KOPT-K1 (cell line): ENCODE results near the gene TPRN.
A peak's percentile ranks its signal among the peaks of the same experiment; 100 is the strongest.
"Not testable (repeated sequence)": the region's sequence is repeated elsewhere in the genome, so short reads cannot be mapped to it uniquely, and the experiment has no call there.

Experiments
- H3K27ac ChIP-seq: fragments of 200-600 bp; sonication (generic); 2 replicates; pipeline ENCODE4 v1.5.1; 2016; ENCODE audit warnings: antibody characterized with exemption, mild to moderate bottlenecking, low read depth, low read length; ENCODE audit not compliant: poor library complexity, severe bottlenecking
- H3K36me3 ChIP-seq: fragments of 200-600 bp; sonication (generic); 2 replicates; pipeline ENCODE4 v1.5.1; 2017; ENCODE audit warnings: antibody characterized with exemption, mild to moderate bottlenecking, low read length, moderate library complexity; ENCODE audit not compliant: insufficient read depth
- H3K9me3 ChIP-seq: fragments of 200-600 bp; sonication (generic); 2 replicates; pipeline ENCODE4 v1.5.1; 2017; ENCODE audit warnings: antibody characterized with exemption, low read length, mild to moderate bottlenecking; ENCODE audit not compliant: insufficient read depth, poor library complexity, severe bottlenecking

The TPRN gene, protein sequence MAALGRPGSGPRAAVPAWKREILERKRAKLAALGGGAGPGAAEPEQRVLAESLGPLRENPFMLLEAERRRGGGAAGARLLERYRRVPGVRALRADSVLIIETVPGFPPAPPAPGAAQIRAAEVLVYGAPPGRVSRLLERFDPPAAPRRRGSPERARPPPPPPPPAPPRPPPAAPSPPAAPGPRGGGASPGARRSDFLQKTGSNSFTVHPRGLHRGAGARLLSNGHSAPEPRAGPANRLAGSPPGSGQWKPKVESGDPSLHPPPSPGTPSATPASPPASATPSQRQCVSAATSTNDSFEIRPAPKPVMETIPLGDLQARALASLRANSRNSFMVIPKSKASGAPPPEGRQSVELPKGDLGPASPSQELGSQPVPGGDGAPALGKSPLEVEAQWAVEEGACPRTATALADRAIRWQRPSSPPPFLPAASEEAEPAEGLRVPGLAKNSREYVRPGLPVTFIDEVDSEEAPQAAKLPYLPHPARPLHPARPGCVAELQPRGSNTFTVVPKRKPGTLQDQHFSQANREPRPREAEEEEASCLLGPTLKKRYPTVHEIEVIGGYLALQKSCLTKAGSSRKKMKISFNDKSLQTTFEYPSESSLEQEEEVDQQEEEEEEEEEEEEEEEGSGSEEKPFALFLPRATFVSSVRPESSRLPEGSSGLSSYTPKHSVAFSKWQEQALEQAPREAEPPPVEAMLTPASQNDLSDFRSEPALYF

DNA sequence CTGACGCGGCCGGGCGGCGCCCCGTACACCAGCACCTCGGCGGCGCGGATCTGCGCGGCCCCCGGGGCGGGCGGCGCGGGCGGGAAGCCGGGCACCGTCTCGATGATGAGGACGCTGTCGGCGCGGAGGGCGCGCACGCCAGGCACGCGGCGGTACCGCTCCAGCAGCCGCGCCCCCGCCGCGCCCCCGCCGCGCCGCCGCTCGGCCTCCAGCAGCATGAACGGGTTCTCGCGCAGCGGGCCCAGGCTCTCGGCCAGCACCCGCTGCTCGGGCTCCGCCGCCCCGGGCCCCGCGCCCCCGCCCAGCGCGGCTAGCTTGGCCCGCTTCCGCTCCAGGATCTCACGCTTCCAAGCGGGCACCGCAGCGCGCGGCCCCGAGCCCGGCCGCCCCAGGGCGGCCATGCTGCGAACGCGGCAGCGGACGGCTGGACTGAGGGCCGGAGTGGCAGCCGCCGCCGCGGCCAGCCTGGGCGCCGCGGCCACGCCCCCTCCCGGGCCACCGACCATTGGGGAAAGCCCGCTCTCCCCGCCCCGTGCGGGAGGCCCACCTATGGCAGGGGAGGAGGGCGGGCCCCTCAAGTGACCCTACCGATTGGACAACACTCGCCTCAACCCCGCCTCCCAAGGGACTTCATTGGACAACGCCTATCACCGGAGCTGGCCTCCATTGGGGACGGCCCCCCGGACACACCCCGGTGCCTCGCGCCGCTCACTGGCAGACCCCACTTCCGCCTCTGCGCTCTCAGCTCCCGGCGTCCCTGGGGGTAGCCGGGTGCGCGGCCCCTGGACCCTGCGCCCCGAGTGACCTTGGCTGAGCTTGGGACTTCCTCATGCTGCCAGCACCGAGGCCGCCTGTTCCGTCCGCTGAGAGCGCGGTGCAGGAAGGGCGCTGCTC lies at the start of gene TPRN:
TPRN (minus strand) TSS at position 431 of the 894 bp plus-strand sequence; CDS start at position 401, 30 bp downstream.
- Histone ChIP-seq H3K27ac (peak within 1 kb of the TSS; percentile 71), H3K36me3 (no peaks in the 10 kb centered on the region), H3K9me3 (no peaks in the 10 kb centered on the region)

DNA sequence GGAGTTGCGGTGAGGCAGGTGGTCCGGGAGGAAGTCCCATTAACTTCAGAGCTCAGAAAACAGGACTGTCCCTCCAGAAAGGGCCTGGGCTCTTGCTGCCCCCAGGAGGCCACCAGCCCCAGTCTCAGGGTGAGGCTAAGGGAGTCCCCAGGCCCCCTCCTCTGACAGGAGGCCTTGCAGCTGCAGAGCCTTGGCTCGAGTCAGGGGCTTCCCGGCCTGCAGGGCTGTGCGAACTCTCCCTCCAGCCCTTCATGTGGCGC lies 47.3 kb upstream of the TPRN start:
- Histone ChIP-seq H3K27ac (no peak overlapping the region), H3K9me3 (no peaks in the 10 kb centered on the region)

GRCh38 chr9:137247135-137247915 lies 46.8 kb upstream of the TPRN start:
- H3K27ac ChIP-seq: no peak overlapping the region
- H3K9me3 ChIP-seq: no peaks in the 10 kb centered on the region
- H3K36me3 ChIP-seq: peaks cover 18% of the 10 kb centered on the region

More for the DNA sequence above, 47.3 kb upstream of the TPRN start:
- H3K36me3 ChIP-seq: peaks cover 13% of the 10 kb centered on the region

GRCh38 chr9:137245450-137246421 lies 45.2 kb upstream of the TPRN start:
- Histone ChIP-seq H3K27ac (no peak overlapping the region), H3K36me3 (peaks cover 23% of the 10 kb centered on the region), H3K9me3 (no peaks in the 10 kb centered on the region)

- Histone ChIP-seq H3K9me3 (no peaks in the 10 kb centered on the region), H3K36me3 (peaks cover 23% of the 10 kb centered on the region), H3K27ac (no peak overlapping the region)
Observed at GRCh38 chr9:137244486-137245449, 44.2 kb upstream of the TPRN start.

GRCh38 chr9:137243626-137244485 lies 43.3 kb upstream of the TPRN start:
- no peak overlapping the region for H3K27ac ChIP-seq
- H3K9me3 ChIP-seq: no peaks in the 10 kb centered on the region
- H3K36me3 ChIP-seq: peaks cover 23% of the 10 kb centered on the region

DNA sequence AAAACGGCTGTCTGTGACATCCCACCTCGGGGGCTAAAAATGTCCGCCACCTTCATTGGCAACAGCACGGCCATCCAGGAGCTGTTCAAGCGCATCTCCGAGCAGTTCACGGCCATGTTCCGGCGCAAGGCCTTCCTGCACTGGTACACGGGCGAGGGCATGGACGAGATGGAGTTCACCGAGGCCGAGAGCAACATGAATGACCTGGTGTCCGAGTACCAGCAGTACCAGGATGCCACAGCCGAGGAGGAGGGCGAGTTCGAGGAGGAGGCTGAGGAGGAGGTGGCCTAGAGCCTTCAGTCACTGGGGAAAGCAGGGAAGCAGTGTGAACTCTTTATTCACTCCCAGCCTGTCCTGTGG lies 42.7 kb upstream of the TPRN start:
- H3K36me3 ChIP-seq: peaks cover 23% of the 10 kb centered on the region
- H3K27ac ChIP-seq, H3K9me3 ChIP-seq: not testable (repeated sequence)

GRCh38 chr9:137242269-137243203 lies 42.0 kb upstream of the TPRN start:
- Histone ChIP-seq H3K27ac (peak overlapping the region; percentile 71), H3K36me3 (peaks cover 23% of the 10 kb centered on the region), H3K9me3 (no peaks in the 10 kb centered on the region)

GRCh38 chr9:137241490-137242268 lies 41.1 kb upstream of the TPRN start:
- H3K9me3 ChIP-seq: no peaks in the 10 kb centered on the region
- H3K36me3 ChIP-seq: peaks cover 23% of the 10 kb centered on the region
- peak overlapping the region; percentile 71 for H3K27ac ChIP-seq

- peak within 1 kb of the TSS; percentile 92 for H3K27ac ChIP-seq
- H3K9me3 ChIP-seq: no peaks in the 10 kb centered on the region
- peaks cover 23% of the 10 kb centered on the region for H3K36me3 ChIP-seq
Observed at GRCh38 chr9:137240841-137241489, 40.4 kb upstream of the TPRN start, which contains the start of gene TUBB4B. Gene TUBB4B, plus strand, starts transcription at chr9:137241287. Its CDS starts 74 bp downstream, at chr9:137241361.
